ENCODE results near the gene INAVA. TPM values are rescaled to one million over a fixed set of nuclear protein-coding genes. Genes with fewer than 3 reads are reported as not detected.

INAVA gene
- total and polyA plus RNA-seq, 9 of the 15 experiments (the other 6 are each of a cell fraction or from before 2014, with no cell fraction given) = 0.09 TPM; not detected in 8

GRCh38 chr1:200947059-200947566, 52.4 kb downstream of the INAVA start (continued):
- TF ChIP-seq, protein P1, sequence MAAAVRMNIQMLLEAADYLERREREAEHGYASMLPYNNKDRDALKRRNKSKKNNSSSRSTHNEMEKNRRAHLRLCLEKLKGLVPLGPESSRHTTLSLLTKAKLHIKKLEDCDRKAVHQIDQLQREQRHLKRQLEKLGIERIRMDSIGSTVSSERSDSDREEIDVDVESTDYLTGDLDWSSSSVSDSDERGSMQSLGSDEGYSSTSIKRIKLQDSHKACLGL (CRISPR knock-in tag; IDR thresholded peaks at IDR 0.05; ENCODE audit: borderline replicate concordance, poor library complexity, severe bottlenecking) = no peak
- TF ChIP-seq ZBTB33 (CRISPR knock-in tag; IDR thresholded peaks at IDR 0.05) = no peak
- no peak for TF ChIP-seq PKNOX1 (IDR thresholded peaks at IDR 0.05)
- no peak for TF ChIP-seq NFIX (CRISPR knock-in tag; IDR thresholded peaks at IDR 0.05; ENCODE audit: low read depth)
- TF ChIP-seq NR3C1 (CRISPR knock-in tag; IDR thresholded peaks at IDR 0.05) = no peak
- no peak for TF ChIP-seq ARHGAP35 (IDR thresholded peaks at IDR 0.05; ENCODE audit: partially characterized antibody)
- TF ChIP-seq TRIM24 (IDR thresholded peaks at IDR 0.05) = peak in 1 of 2 experiments; percentile 30; a peak in 1 of 4 replicates
- 0 out of 2 replicates have a peak, but pooled peaks have one; percentile 49 for TF ChIP-seq CBX1 (IDR thresholded peaks at IDR 0.05; ENCODE audit: low read depth)
- no peak for TF ChIP-seq XRCC4 (IDR thresholded peaks at IDR 0.05; ENCODE audit: extremely low read depth, insufficient read depth, insufficient read length)
- no peak for TF ChIP-seq ZBTB12 (CRISPR knock-in tag; IDR thresholded peaks at IDR 0.05)
- TF ChIP-seq CBX3 (IDR thresholded peaks at IDR 0.05; ENCODE audit: borderline replicate concordance in 1 of 2, low read length in 2 of 2) = peak in 1 of 2 experiments; percentile 97; a peak in 2 of 3 replicates
- no peak for TF ChIP-seq NCOA1 (IDR thresholded peaks at IDR 0.05; ENCODE audit: low read depth)
